ENCODE measurements around the gene CASP8AP2.
"Not testable (repeated sequence)": the region's sequence is repeated elsewhere in the genome, so short reads cannot be mapped to it uniquely, and the experiment has no call there.

Gene CASP8AP2

DNA sequence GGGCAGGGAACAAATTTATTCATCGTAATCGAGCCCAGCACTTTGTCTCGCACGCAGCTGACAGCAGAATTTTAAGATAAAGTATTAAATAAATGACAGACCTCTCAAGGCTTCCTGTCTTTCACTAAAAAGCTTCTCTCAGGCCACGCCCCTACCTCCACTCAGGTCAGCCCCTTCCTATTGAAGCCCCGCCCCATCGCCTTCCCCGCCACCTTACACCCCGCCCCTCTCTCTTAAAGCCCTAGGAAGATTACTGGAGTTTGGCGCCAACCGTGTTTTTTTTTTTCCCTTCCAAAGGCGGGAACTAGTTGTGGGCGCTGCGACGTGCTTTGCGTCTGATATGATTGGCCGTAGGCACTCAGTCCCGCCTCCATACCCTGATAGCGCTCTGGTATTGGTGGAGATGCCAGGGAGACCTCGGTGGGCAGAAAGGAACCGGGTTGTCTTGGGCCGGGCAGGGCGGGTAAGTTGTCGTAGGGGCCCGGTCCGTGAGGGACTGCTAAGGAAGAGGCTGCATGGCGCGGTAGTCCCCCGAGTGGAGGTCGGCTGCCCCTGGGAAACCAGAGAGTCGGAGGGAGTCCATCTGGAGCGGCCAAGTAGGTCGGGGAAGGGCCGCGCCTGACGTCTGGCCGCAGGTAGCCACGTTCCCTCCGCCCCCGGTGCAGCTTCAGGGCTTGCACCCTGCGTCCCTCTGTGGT is at the start of gene CASP8AP2:
TSS of gene CASP8AP2 (plus strand) at position 409 of the 698 bp plus-strand sequence.
- peak; percentile 96 for DNase-seq

DNA sequence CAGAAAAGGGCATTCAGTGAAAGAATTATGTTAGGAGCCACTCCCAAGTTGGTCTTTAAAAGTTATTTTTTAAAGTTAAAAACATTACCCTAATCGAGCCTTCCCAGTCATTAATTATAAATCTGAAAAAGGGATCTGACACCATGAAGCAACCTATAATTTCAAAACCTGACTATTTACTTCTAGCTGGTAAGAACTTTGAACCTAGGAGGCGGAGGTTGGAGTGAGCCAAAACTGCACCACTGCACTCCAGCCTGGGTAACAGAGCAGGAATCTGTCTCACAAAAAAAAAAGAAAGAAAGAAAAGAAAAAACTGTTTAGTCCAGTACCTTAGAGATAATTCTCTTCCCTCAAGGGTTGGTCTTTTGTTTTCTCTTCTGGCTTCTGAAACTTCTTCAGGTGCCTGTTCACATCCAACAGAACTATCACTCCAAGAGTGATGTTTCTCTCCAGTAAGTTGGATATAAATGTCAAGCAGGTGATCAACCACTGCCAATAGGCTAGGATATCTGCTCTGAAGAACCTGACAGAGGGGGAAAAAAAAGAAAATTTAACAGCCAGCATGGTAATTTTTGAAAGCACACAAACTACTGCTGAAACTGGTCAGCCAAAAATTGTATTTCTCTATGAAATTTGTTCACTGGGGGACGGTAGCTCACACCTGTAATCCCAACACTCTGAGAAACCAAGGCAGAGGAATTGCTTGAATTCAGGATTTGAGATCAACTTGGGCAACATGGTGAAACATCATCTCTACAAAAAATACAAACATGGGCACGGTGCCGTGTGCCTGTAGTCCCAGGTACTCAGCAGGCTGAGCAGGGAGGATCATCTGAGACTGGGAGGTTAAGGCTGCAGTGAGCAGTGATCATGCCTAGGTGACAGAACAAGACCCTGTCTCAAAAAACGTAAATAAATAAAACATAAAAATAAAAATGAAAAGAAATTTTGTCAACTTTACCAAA is 48.3 kb upstream of the CASP8AP2 start:
- no peak for DNase-seq

DNA sequence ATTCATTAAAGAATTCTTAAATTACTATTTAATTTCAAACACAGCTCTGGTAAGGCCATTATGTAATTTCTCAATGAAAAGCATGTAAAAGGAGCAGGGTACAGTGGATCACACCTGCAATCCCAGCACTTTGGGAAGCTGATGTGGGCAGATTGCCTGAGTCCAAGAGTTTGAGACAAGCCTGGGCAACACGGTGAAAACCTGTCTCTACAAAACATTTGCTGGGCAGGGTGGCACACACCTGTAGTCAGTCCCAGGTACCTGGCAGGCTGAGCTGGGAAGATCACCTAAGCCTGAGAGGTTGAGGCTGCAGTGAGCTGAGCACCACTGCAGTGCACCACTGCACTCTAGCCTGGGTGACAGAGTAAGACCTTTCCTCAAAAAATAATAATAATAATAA is 47.5 kb upstream of the CASP8AP2 start:
- DNase-seq: no peak

GRCh38 chr6:89783293-89783692 is 46.4 kb upstream of the CASP8AP2 start:
- DNase-seq: not testable (repeated sequence)

DNA sequence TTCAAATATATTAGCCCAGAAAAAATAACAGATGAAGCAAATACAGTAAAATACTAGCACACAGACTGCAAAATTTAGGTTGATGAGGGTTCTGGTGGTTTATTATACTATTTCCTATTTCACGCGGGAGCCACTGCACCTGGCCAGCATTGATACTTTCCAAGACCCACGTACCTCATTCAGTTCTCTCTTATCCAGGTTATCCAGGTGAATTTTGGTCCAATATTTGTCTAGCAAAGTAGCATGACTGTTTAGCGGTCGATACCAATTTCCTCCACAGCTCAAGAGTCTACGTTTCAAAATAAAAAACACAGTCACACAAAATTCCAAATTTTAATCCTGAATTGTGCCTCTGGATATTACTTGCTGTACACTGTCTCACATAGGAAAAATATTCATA is 44.8 kb upstream of the CASP8AP2 start:
- DNase-seq: no peak

DNA sequence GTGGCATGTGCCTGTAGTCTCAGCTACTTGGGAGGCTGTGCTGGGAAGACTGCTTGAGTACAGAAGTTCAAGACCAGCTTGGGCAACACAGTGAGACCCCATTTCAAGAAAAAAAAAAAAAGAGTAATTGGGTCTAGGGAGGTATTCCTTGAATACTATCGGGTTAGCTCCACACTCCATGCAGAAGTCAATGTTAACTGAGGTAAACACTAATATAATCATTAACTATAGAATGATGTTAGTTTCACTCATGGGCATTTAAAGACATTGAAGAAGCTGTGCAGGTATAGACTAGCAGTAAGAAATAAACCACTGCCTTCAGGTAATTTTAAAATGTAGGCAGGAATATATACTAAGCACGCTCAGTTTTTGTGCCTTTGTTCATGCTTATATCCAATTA is 42.7 kb upstream of the CASP8AP2 start:
- no peak for DNase-seq

GRCh38 chr6:89787660-89788328 is 41.9 kb upstream of the CASP8AP2 start:
- DNase-seq: no peak

DNA sequence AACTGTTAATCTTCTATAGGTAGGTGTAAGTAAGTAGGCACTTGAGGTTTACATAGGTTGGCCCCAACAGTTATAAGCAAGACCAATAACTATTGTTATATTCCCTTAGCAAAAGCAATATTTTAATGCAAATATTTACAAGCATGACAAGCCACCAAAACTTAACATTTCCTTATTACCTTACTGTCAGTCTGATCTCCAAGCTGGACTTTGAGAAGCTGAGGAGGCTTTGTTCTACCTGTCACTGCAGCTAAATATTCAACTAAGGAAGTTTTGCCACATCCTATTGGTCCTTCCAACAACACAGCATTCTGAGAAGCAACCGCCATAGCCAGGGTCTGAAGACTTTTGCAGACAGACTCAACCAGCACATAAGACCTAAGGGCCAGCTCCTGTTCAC is 39.7 kb upstream of the CASP8AP2 start:
- DNase-seq: no peak

DNA sequence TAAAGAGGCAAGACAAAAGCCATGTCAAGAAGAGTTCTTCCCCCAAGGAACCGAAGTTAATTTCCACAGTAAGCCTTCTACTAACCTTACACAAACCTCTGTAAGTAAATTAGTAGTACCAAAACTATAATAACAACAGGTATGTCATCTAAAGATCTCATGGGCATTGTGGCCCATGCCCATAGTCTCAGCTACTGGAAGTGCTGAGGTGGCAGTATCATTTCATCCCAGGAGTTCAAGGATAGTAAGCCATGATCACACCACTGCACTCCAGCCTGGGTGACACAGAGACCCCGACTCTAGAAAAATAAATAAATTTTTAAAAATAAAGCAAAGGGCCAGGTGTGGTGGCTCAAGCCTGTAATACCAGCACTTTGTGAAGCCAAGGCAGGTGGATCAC is 39.3 kb upstream of the CASP8AP2 start:
- DNase-seq: no peak

GRCh38 chr6:89792881-89793280 is 36.8 kb upstream of the CASP8AP2 start:
- peak; percentile 18 for DNase-seq

- no peak for DNase-seq
Measured at GRCh38 chr6:89793586-89793985, 36.1 kb upstream of the CASP8AP2 start.

DNA sequence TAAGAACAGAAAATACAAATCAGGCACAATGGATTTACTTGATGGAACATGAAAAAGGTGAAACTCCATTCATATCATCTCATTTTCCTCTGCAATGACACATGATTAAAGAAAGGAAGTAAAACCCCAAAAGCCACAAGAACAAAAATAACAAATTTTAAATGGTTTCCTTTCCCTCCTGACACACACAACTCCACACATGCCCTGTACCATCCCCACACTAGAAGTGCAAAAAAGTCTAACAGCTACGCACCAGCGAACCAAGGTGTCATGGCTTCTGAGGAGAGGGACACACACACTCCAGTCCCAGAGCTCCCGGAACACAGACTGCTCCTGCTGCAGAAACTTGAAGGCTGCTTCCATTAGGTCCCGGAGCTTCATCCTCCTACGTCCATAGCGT is 35.4 kb upstream of the CASP8AP2 start:
- peak; percentile 41 for DNase-seq

DNA sequence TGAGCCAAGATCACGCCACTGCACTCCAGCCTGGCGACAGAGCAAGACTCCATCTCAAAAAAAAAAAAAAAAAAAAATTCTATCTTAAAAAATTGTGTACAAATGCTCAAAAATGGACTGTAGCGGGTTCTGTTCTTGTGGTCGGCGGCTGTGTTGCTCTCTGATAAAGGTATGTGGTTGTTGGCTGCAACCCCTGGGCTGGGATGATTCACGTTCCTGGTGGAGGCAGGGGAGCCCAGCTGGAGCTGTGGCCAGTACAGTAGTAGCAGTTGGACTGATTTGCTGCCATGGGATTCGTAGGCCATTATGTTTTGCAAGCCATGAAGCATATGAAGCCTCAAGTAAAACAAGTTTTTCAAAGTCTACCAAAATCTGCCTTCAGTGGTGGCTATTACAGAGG is 32.4 kb upstream of the CASP8AP2 start:
- DNase-seq: no peak

DNA sequence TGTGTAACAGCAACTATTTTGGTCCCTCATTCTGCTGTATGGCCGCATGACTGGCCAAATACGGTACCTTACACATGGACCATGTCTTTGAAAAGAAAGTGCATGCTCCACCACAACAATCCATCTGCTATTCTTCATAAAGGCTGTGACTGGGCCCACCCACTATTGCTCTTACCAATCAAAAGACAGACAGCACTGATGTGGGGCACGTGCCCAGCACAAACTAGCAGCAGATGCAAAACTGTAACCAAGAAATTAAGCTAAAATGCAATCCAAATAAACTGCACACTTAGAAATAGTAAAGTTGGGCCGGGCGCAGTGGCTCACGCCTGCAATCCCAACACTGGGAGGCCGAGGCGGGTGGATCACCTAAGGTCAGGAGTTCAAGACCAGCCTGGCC is 30.6 kb upstream of the CASP8AP2 start:
- no peak for DNase-seq

DNA sequence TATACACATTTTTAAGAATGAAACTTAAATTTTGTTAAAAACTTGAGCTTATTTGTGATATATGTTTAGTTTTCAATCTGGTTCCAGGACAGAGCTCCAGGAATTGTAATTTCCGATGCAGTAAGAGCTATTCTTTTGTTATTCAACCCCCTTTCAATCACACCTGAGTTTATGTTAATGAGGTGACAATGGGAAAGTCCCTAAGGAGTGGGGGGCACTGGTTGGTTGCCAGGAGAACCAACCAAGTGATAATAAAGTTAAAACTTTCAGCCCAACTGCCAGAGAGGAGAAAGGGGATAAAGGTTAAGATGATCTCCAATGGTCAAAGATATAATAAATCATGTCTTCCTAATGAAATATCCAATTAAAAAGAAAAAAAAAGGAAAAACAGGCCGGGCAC is 29.9 kb upstream of the CASP8AP2 start:
- no peak for DNase-seq

DNA sequence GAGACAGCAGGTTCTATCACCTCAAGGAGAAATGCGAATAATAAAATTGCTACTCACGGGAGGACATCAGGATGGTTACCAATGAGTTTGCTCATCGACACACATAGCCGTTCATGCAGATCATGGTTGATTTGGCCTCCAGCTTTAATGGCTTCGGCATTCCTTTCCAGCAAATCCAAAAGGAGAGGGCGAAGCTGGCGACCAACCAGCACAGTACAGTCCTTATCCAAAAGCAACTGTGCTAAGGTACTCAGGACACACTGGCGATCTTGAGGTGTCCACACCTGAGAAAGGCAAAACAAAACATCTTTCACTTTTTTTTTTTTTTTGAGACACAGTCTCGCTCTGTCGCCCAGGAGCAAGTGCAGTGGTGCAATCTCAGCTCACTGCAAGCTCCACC is 26.4 kb upstream of the CASP8AP2 start:
- DNase-seq: no peak

DNA sequence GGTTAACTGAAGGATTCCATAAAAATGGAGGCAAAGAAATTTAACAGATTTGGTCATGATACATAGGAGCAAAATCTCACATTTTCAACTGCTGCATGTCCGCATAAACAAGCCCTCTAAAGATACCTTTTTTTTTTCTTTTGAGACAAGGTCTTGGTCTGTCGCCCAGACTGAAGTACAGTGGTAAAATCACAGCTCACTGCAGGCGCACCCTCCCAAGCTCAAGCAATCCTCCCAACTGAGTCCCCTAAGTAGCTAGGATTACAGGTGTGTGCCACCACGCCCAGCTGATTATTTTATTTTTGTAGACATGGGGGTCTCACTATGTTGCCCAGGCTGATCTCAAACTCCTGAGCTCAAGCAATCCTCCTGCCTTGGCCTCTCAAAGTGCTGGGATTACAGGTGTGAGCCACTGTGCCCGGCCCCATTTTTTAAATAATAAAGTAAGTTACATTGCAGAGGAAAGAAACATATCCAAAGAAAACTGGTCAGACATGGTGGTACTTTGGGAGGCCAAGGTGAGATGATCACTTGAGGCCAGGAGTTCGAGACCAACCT is 23.8 kb upstream of the CASP8AP2 start:
- no peak for DNase-seq

- no peak for DNase-seq
Measured at GRCh38 chr6:89807581-89807980, 22.1 kb upstream of the CASP8AP2 start.

- DNase-seq: not testable (repeated sequence)
Measured at GRCh38 chr6:89813422-89813821, 16.3 kb upstream of the CASP8AP2 start.

GRCh38 chr6:89817481-89817880 is 12.2 kb upstream of the CASP8AP2 start:
- DNase-seq: no peak

GRCh38 chr6:89818977-89819335 is 10.7 kb upstream of the CASP8AP2 start:
- DNase-seq: peak; percentile 29

GRCh38 chr6:89819336-89820130 is 10.1 kb upstream of the CASP8AP2 start, which contains the start of gene MDN1:
TSS of gene MDN1 (minus strand) at chr6:89819794. CDS start at chr6:89819607, 187 bp downstream.
- DNase-seq: peak; percentile 93

Data from stimulated activated CD4-positive, alpha-beta T cell treated with anti-CD3 and anti-CD28 coated beads, Interleukin-15, amount 100 ng/mL, for 24 hours (primary cell).